Gastrocnemius medialis (tissue), 4 donors: ENCODE measurements around the gene RCOR3.

Source experiments
- POLR2A ChIP-seq, 2 donors: fragments of 450-650 bp; IDR thresholded peaks; one replicate each; pipeline ENCODE4 v1.6.1; 2017; ENCODE audit warnings: antibody characterized with exemption in 2 of 2, mild to moderate bottlenecking in 2 of 2, moderate library complexity in 2 of 2
- TF ChIP-seq, protein P1 (sequence below), 5 experiments: fragments of 450-650 bp in 3 of 5; fragments of 200-600 bp in 2 of 5; sonication (generic) in 2 of 5; IDR thresholded peaks in 4 of 5; conservative IDR thresholded peaks in 1 of 5; 1 replicate in 4 of 5; 2 replicates in 1 of 5; pipeline ENCODE4 v1.5.1; 2016 to 2019; ENCODE audit warnings: antibody characterized with exemption in 5 of 5, mild to moderate bottlenecking in 3 of 5, moderate library complexity in 3 of 5

- TF ChIP-seq, protein P1, sequence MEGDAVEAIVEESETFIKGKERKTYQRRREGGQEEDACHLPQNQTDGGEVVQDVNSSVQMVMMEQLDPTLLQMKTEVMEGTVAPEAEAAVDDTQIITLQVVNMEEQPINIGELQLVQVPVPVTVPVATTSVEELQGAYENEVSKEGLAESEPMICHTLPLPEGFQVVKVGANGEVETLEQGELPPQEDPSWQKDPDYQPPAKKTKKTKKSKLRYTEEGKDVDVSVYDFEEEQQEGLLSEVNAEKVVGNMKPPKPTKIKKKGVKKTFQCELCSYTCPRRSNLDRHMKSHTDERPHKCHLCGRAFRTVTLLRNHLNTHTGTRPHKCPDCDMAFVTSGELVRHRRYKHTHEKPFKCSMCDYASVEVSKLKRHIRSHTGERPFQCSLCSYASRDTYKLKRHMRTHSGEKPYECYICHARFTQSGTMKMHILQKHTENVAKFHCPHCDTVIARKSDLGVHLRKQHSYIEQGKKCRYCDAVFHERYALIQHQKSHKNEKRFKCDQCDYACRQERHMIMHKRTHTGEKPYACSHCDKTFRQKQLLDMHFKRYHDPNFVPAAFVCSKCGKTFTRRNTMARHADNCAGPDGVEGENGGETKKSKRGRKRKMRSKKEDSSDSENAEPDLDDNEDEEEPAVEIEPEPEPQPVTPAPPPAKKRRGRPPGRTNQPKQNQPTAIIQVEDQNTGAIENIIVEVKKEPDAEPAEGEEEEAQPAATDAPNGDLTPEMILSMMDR (IDR thresholded peaks at IDR 0.05 in 4 of 5, conservative IDR thresholded peaks at IDR 0.05 in 1 of 5) = no peak
- no peak for TF ChIP-seq POLR2A (IDR thresholded peaks at IDR 0.05)
These were observed 49.1 kb upstream of the RCOR3 start for GRCh38 chr1:211210052-211210451.
